ENCODE results near the gene YIPF3. TPM values are rescaled to one million over a fixed set of nuclear protein-coding genes. Genes with fewer than 3 reads are reported as not detected.

YIPF3 gene
- total and polyA plus RNA-seq, 2 donors from 2014 or later = 107 to 114 TPM

DNA sequence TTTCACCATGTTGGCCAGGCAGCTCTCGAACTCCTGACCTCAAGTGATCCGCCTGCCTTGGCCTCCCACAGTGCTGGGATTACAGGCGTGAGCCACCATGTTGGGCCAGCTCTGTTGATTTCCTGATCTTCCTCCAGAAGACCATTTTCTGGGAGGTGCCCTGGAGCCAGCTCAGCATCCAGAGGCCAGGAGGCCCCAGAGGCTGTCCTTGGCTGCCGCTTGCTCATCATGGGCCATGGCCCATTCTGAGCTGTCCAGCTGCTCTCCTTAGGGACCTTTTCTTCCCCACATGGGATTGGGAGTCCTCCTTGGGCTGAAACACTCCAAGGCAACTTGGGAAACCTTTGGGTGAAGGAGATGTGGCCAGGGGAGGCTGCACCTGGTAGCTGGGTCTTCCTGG, 22.0 kb downstream of the YIPF3 start:
- H3K9me3 ChIP-seq (ENCODE audit: control insufficient read depth in 2 of 3, insufficient read depth in 1 of 3, low read length in 3 of 3) = no peaks in the 10 kb centered on the region
- DNase-seq (no peak), FAIRE-seq (no peak)
- intact Hi-C loops (cut with DNase I) = no loop called here
- TF ChIP-seq, protein P1, sequence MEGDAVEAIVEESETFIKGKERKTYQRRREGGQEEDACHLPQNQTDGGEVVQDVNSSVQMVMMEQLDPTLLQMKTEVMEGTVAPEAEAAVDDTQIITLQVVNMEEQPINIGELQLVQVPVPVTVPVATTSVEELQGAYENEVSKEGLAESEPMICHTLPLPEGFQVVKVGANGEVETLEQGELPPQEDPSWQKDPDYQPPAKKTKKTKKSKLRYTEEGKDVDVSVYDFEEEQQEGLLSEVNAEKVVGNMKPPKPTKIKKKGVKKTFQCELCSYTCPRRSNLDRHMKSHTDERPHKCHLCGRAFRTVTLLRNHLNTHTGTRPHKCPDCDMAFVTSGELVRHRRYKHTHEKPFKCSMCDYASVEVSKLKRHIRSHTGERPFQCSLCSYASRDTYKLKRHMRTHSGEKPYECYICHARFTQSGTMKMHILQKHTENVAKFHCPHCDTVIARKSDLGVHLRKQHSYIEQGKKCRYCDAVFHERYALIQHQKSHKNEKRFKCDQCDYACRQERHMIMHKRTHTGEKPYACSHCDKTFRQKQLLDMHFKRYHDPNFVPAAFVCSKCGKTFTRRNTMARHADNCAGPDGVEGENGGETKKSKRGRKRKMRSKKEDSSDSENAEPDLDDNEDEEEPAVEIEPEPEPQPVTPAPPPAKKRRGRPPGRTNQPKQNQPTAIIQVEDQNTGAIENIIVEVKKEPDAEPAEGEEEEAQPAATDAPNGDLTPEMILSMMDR (IDR thresholded peaks at IDR 0.05; ENCODE audit: borderline replicate concordance, extremely low read depth, insufficient read depth) = no peak
- no peak overlapping the region for H3K27ac ChIP-seq (ENCODE audit: low read depth in 2 of 2, low read length in 2 of 2)
- H3K36me3 ChIP-seq (ENCODE audit: control insufficient read depth in 2 of 3, insufficient read depth in 3 of 3, low read length in 3 of 3) = peaks cover 2 to 17% (median 12%) of the 10 kb centered on the region in 3 donors
- no peaks in the 10 kb centered on the region for H3K27me3 ChIP-seq (ENCODE audit: control insufficient read depth, insufficient read depth, low read length)
- H3K9ac ChIP-seq (ENCODE audit: low read length in 3 of 3) = no peak overlapping the region
- H3K4me1 ChIP-seq (ENCODE audit: control insufficient read depth in 2 of 3, insufficient read depth in 2 of 3, low read depth in 1 of 3, low read length in 3 of 3) = peaks cover 0 to 23% (median 17%) of the 10 kb centered on the region in 3 donors
- no peak overlapping the region for H3K4me3 ChIP-seq (ENCODE audit: low read length in 3 of 3)

DNA sequence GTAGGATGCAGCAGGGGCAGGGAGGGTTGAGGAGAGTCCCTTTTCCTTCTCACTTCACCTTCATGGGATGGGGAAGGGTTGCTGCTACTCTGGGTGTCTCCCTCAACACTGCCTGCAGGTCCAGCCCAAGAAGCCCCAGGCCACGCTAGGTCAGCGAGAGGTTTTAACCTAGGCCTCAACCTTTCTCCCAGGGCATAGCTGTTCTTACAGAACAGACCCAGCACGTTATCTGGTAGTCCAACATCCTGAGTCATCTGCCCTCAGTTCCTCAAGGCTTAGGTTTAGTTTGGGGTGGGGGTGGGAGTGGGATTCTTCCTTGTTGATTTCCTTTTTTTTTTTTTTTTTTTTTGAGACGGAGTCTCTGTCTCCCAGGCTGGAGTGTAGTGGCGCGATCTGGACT, 22.4 kb downstream of the YIPF3 start:
- H3K27ac ChIP-seq (ENCODE audit: low read depth in 2 of 2, low read length in 2 of 2) = no peak overlapping the region
- H3K36me3 ChIP-seq (ENCODE audit: control insufficient read depth in 2 of 3, insufficient read depth in 3 of 3, low read length in 3 of 3) = peaks cover 0 to 17% (median 8%) of the 10 kb centered on the region in 3 donors
- TF ChIP-seq, protein P1 (IDR thresholded peaks at IDR 0.05; ENCODE audit: borderline replicate concordance, extremely low read depth, insufficient read depth) = no peak
- H3K4me3 ChIP-seq (ENCODE audit: low read length in 3 of 3) = no peak overlapping the region
- no peak for FAIRE-seq
- no peak overlapping the region for H3K9ac ChIP-seq (ENCODE audit: low read length in 3 of 3)
- H3K4me1 ChIP-seq (ENCODE audit: control insufficient read depth in 2 of 3, insufficient read depth in 2 of 3, low read depth in 1 of 3, low read length in 3 of 3) = peaks cover 0 to 23% (median 14%) of the 10 kb centered on the region in 3 donors
- intact Hi-C loops (cut with DNase I) = no loop called here
- H3K27me3 ChIP-seq (ENCODE audit: control insufficient read depth, insufficient read depth, low read length) = no peaks in the 10 kb centered on the region
- no peaks in the 10 kb centered on the region for H3K9me3 ChIP-seq (ENCODE audit: control insufficient read depth in 2 of 3, insufficient read depth in 1 of 3, low read length in 3 of 3)
- DNase-seq = no peak

DNA sequence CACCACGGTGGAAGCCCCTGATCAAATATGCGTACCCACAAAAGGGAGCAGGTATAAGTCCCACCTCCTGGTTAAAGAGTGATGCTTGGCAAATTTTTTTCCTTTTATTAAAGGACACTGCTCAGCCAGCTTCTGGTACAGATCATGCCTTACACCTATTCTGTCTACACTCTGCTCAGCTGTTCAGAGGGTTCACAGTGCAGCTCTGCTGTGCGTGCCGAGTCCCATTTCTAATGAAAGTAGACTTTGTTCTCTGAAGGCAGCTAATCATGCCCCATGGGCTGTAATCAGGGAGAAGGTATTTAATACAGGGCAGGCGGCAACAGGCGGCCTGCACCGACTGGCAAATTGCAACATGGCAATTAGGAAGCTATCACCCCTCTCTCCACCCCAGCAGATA, 22.9 kb downstream of the YIPF3 start:
- Histone ChIP-seq H3K9ac (ENCODE audit: low read length in 3 of 3) (no peak overlapping the region), H3K4me1 (ENCODE audit: control insufficient read depth in 2 of 3, insufficient read depth in 2 of 3, low read depth in 1 of 3, low read length in 3 of 3) (peaks cover 0 to 23% (median 12%) of the 10 kb centered on the region in 3 donors), H3K36me3 (ENCODE audit: control insufficient read depth in 2 of 3, insufficient read depth in 3 of 3, low read length in 3 of 3) (peaks cover 0 to 12% (median 3%) of the 10 kb centered on the region in 3 donors), H3K27me3 (ENCODE audit: control insufficient read depth, insufficient read depth, low read length) (no peaks in the 10 kb centered on the region), H3K4me3 (ENCODE audit: low read length in 3 of 3) (no peak overlapping the region), H3K9me3 (ENCODE audit: control insufficient read depth in 2 of 3, insufficient read depth in 1 of 3, low read length in 3 of 3) (no peaks in the 10 kb centered on the region), H3K27ac (ENCODE audit: low read depth in 2 of 2, low read length in 2 of 2) (no peak overlapping the region)
- TF ChIP-seq, protein P1 (IDR thresholded peaks at IDR 0.05; ENCODE audit: borderline replicate concordance, extremely low read depth, insufficient read depth) = no peak
- intact Hi-C loops (cut with DNase I) = no loop called here
- FAIRE-seq (no peak), DNase-seq (no peak)

DNA sequence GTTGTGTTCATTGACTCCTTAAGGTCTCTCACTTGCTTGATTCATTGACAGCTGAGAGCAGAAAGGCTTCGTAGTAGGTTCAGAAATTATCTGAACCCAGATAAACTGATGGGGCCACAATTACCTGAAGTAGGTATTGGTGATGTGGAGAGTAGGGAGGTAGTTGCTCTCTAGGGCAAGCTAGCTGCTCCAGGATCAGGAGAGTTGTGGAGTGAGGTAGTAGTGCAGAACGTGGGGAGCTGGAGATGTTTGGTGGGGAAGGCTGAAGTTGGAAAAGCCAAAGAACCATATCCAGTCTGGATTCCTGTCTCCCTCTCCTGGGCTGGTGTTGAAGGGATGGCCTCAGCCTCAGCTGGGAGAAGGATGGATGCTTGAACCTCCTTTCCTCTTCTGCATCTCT, 23.5 kb downstream of the YIPF3 start:
- Histone ChIP-seq H3K9ac (ENCODE audit: low read length in 3 of 3) (no peak overlapping the region), H3K9me3 (ENCODE audit: control insufficient read depth in 2 of 3, insufficient read depth in 1 of 3, low read length in 3 of 3) (no peaks in the 10 kb centered on the region), H3K27ac (ENCODE audit: low read depth in 2 of 2, low read length in 2 of 2) (no peak overlapping the region), H3K27me3 (ENCODE audit: control insufficient read depth, insufficient read depth, low read length) (no peaks in the 10 kb centered on the region), H3K36me3 (ENCODE audit: control insufficient read depth in 2 of 3, insufficient read depth in 3 of 3, low read length in 3 of 3) (peaks cover 0 to 7% (median 0%) of the 10 kb centered on the region in 3 donors), H3K4me3 (ENCODE audit: low read length in 3 of 3) (no peak overlapping the region), H3K4me1 (ENCODE audit: control insufficient read depth in 2 of 3, insufficient read depth in 2 of 3, low read depth in 1 of 3, low read length in 3 of 3) (peaks cover 0 to 23% (median 12%) of the 10 kb centered on the region in 3 donors)
- FAIRE-seq (no peak), DNase-seq (no peak)
- intact Hi-C loops (cut with DNase I) = no loop called here
- TF ChIP-seq, protein P1 (IDR thresholded peaks at IDR 0.05; ENCODE audit: borderline replicate concordance, extremely low read depth, insufficient read depth) = no peak

Measured in kidney (tissue), 14 donors.